ENCODE data around the gene NOA1.
"Not testable (repeated sequence)": the region's sequence is repeated elsewhere in the genome, so short reads cannot be mapped to it uniquely, and the experiment has no call there.

Gene NOA1

GRCh38 chr4:56958111-56958517 lies 19.3 kb downstream of the NOA1 start:
- no peak for DNase-seq (ENCODE audit: low read depth)

GRCh38 chr4:56953680-56954520 lies 23.5 kb downstream of the NOA1 start:
- DNase-seq (ENCODE audit: low read depth), result no peak

GRCh38 chr4:56941403-56941802 lies 36.0 kb downstream of the NOA1 start:
- no peak for DNase-seq (ENCODE audit: low read depth)

GRCh38 chr4:56940971-56941370 lies 36.4 kb downstream of the NOA1 start:
- no peak for DNase-seq (ENCODE audit: low read depth)

GRCh38 chr4:56940403-56940802 lies 37.0 kb downstream of the NOA1 start:
- DNase-seq (ENCODE audit: low read depth), result no peak

GRCh38 chr4:56939826-56940225 lies 37.6 kb downstream of the NOA1 start:
- DNase-seq (ENCODE audit: low read depth), result not testable (repeated sequence)

GRCh38 chr4:56937262-56937661 lies 40.1 kb downstream of the NOA1 start:
- no peak for DNase-seq (ENCODE audit: low read depth)

- DNase-seq (ENCODE audit: low read depth), result no peak
These were observed 45.5 kb downstream of the NOA1 start for GRCh38 chr4:56931924-56932323.

GRCh38 chr4:56930638-56931037 lies 46.8 kb downstream of the NOA1 start:
- no peak for DNase-seq (ENCODE audit: low read depth)

- no peak for DNase-seq (ENCODE audit: low read depth)
These were observed 50.2 kb downstream of the NOA1 start for GRCh38 chr4:56927196-56927595.

- not testable (repeated sequence) for DNase-seq (ENCODE audit: low read depth)
These were observed 62.4 kb downstream of the NOA1 start for GRCh38 chr4:56914977-56915376.

- DNase-seq (ENCODE audit: low read depth), result no peak
These were observed 63.1 kb downstream of the NOA1 start for GRCh38 chr4:56914336-56914735.

All from T-helper 22 cell (primary cell).